Hippocampal formation (tissue), 2 donors: ENCODE data around the gene ARHGAP25.
A peak's percentile ranks its signal among the peaks of the same experiment; 100 is the strongest.

ENCODE experiments used
- DNase-seq, 2 donors: peaks; one replicate each; lab custom pipeline; 2025; lab: John Stamatoyannopoulos, UW

Gene ARHGAP25

GRCh38 chr2:68829749-68830148 is 95.1 kb downstream of the ARHGAP25 start:
- DNase-seq, result no peak

- DNase-seq, result no peak
These were observed 97.1 kb downstream of the ARHGAP25 start for GRCh38 chr2:68831686-68832232.

DNA sequence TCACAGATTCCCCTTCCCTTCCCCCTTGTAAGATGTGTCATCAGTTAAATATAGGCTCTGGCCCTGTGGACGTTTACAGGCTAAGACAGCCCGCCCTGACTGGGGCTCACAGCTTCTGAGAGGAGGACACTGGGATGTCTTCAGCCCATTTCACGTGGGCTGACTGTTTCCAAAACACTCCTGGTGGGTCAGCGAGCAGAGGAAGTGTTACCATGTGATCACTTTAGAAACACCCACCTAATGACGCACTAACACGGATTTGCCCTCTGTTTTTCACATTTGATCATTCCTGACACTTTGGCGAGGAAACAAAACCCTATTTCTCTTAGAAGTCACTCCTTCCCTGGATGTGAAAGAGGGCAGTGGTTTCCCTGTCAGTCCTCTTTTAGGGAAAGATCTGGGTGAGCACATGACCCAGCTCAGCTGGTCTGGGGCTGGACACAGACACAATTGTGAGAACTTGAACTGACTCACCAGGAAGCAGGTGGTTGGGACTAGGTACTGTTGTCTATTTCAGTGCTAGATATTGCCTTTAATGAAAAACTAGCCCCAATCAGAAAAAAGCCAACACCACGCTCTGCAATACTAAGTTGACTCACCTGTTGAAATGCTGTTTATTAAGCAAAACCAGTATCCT is 97.7 kb downstream of the ARHGAP25 start:
- DNase-seq, result peak; percentile 42 to 47

DNA sequence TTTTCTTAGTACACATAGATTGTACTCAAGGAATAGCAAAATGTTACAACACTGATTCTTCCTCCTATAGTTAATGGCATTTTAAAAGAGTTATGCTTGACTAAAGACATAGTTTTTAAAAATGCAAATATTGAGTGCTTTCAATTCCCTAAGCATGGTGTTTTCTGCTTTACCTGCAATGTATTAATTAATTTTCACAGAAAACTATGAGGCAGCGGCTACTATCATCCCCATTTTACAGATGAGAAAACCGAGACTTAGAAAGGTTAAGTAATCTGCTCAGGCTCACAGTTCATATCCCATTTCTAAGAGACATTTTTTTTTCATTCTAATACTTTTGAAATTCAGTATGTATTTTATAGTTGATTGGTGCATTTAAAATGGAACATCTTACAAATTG is 98.6 kb downstream of the ARHGAP25 start:
- DNase-seq, result no peak

GRCh38 chr2:68834737-68835376 is 100.2 kb downstream of the ARHGAP25 start:
- DNase-seq, result no peak

GRCh38 chr2:68835621-68836020 is 101.0 kb downstream of the ARHGAP25 start:
- DNase-seq, result no peak

DNA sequence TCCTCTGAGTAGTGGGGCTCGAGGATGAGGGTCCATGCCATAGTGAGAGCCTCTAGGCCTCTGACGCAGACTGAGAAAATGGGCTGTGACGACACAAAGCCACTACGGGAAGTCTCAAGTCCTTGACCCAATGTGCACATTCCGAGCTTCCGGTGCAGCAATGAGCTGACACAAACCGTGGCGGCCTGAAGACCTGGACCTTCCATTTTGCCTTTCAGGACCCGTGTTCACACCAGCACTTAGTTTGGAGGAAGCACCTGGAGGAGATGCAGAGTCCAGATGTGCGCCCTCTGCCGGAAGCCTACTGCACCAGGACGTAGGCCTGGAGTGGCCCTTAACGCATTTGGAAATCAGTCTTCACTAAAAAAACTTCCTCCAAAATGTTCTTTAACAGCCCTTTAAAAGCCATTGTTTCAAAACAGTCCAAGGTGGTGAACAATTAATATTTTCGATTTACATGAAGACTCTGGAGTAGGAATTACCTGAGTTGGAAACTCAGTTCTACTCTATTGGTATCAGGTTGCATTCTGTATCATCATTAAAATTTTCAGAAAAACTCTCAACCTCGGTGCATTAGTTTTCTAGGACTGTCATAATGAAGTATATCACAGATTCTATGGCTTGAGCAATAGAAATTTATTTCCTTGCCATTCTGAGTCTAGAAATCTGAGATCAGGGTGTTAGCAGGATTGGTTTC is 102.7 kb downstream of the ARHGAP25 start:
- DNase-seq, result no peak

DNA sequence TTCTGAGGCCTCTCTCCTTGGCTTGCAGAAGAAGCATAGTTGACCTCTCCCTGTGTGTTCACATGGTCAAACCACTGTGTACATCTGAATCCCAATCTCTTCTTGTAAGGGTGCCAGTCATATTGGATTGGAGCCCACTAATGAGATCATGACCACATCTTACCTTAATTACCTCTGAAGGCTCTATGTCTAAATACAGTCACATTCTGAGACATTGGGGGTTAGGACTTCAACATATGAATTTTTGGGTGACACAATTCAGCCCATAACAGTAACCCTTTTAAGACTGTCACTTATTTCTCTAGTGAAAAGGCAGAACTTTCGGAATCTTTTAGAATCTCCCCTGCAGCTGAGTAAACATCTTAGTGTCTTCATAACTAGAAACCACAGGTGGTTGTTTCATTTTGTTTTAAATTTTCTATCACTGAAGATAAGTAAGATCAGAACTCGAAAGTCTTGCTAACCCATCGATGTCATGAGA is 103.3 kb downstream of the ARHGAP25 start:
- DNase-seq, result no peak

DNA sequence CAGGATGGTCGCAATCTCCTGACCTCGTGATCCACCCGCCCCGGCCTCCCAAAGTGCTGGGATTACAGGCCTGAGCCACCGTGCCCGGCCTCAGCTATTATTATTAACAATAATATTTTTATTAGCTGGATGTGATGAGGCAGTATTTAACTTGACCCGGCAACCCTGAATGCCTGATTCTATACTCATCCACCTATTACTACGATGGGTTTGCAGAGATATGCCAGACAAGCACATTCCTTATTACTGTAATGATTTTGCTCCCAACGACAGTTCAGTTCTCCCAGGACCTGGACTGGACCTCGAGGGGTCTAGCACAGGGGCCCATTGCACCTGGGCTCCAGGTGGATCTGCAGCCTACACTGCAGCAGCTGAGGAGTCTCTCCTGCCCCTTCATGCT is 104.0 kb downstream of the ARHGAP25 start:
- no peak for DNase-seq

DNA sequence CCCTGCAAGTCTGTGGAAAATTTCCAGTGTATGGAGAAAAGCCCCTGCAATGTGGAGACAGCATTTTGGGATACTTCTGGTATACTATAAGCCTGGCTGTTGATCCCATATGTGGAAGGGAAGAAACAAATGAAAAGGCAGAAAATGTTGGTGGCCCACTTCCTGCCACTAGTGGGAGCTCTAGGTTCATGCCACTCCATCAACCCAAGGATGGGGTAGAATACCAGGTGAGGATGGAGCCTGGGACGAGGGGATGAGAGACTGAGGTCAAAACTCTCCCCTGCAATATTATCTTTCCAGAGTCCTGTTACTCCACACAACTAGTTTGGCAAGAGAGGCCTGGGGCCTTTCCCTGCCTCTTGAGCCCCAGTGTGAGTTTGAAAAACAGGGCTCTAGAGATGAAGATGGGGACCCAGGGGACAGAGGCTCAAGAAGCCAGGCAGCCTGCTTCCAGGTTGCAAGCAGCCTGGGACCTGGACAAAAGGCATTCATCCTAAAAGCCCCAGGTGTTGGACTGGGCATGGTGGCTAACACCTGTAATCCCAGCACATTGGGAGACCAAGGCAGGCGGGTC is 104.7 kb downstream of the ARHGAP25 start:
- DNase-seq, result no peak

DNA sequence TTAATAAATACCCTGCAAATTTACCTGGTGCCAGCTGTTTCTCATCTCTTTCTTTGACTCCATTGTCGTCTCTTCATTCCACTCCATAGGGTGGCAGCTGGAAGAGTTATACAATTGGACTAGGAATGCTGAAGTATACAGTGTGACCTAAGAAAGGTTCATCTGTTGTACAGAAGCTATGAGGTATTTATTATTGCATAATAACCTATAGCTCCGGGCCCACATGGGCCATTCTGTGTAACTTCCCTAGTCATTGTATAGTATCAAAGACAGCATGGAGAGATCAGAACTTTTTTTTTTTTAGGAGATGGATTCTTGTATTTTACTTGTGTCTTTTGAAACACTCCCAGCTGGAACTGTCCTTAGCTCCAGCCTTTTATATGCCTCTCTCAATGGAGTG is 110.4 kb downstream of the ARHGAP25 start:
- no peak for DNase-seq

DNA sequence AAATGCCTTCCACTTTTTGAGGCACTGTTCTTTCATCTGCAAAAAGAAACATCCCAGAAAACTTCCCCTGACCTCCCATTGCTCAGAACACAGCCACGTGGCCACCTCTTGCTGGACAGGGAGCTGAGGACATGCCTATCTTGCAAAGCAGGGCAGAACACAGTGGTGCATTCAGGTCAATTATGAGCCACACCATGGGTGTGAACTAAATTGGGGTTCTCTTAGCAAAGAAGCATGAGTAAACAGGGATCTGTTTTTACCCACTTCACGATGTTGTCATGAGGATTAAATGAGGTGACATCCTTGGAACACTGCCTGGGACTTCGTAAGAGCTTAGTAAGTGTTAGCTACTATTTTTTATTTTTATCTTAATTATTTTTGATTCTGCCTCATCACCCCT is 111.5 kb downstream of the ARHGAP25 start:
- DNase-seq, result no peak

DNA sequence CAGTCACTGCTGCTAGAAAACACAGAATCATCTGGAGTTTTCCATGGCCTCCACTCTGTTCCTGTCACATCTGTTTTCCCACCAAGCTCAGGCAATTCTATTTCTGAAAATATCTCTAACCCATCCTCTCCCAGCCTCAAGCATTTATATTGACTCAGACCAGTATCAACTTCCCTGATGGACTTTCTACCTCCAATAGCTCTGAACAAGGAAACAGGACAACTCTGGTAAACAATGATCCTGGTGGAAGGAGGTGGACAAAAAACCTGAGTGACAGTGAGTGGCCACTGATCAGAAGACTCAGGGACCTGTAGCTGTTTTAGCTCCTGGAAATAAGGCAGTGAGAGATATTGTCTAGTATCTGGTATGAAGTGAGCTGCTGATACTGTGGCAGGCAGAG is 113.1 kb downstream of the ARHGAP25 start:
- DNase-seq, result no peak

DNA sequence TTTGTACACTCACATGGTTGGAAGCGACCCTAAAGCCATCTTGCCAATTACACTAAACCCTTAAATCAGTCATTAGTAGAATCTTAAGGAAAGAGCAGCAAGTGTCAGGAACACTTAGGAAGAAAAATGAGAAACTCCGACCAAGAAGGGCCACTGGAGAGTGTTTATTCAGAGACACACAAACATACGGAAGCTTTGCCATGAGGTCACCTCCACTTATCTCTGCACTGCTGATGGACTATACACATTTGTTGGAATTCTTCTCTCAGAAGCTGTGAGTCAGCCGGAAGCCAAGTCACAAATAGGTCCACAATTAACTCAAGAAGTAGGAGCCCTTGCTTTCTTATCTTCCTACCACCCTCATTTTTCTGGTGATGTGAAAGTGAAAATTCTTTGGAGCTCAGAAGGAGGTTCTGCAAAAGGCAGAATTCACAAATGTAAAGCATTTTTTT is 115.0 kb downstream of the ARHGAP25 start:
- DNase-seq, result no peak

- no peak for DNase-seq
These were observed 115.9 kb downstream of the ARHGAP25 start for GRCh38 chr2:68850524-68850923.

DNA sequence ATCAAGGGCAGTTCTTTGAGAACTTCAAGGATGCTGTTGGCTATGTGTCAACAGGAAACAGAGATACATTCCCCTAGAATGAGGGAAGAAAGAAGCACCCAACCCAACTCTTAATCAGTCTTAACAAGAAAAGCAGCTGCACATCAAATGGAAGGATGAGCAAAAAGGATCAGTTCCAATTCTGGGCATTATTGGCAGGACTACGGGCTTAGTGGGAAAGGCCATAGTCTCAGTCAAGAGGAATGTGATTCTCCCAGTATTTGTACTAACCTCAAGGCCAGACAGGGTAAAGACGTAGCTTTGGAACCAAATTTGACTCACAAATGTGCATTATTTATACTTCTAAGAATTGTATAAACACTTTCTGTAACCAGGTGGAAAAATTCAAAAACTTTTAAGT is 118.4 kb downstream of the ARHGAP25 start:
- no peak for DNase-seq

DNA sequence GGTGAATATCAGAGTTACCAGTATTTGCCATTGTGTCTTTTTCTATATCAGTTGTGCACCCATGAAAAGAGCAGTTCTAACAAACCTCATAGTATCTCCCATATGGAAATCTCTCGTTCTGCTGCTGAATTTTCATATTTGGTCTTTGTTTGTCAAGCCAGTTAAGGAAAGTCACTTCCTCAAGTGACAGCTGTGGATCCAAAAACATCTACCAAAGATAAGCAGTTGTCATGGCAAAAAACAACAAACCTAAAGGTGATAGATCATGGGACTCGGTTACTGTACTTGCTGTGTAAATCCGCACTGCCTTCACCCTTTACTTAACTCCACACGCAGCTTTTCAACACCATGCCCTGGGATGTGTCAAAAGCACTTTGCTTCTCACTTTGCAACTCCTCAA is 119.3 kb downstream of the ARHGAP25 start:
- DNase-seq, result no peak

- no peak for DNase-seq
These were observed 119.9 kb downstream of the ARHGAP25 start for GRCh38 chr2:68854476-68854875.

DNA sequence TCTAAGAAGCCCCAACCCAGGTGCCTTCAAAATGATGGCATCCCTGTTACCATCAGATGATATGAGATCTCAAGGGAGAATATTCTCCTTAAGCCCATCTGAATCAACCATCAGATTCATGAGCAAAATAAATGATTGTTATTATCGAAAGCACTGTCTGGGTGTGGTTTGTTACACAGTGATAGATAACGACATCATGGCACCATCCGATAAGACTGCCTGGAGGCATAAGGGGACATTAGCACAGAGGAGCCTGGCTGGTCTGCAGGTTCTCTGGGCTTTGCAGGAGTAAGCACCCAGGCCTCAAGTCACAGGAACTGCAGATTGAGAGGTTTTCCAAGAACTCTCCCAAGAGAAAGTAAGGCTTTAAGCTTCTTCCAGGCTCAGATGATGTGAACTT is 120.9 kb downstream of the ARHGAP25 start:
- no peak for DNase-seq

DNA sequence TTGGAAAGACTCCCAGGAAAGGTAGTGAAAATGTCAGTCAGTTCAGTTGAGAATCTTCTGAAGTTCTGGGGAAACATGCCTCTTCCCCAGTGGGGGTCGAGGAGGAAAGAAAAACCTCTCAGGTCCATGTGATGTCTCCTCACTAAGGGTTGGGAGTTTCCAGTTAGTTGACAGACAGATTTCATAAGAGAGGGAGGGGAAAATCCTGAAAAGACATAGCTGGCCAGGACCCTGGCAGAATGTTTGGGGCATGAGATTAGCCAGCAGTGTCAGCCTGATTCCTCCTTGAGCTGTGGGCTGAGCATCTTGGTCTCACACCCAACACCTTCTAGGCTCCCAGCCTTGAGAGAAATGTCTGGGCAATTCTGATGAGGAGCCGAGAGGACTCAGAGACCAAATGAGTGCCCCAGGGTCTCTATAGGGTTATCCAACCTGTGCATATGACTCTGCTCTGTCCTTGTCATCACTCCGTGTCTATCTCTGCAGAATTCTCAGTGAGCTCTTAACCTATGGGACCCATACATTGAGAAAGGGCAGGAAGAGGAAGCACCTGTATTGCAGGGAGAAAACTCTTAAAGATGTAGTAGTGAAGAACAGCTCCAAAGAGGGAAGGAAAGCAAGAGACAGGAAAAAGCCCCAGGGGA is 122.7 kb downstream of the ARHGAP25 start:
- no peak for DNase-seq

GRCh38 chr2:68857855-68858456 is 123.3 kb downstream of the ARHGAP25 start:
- DNase-seq, result no peak

GRCh38 chr2:68860111-68860510 is 125.5 kb downstream of the ARHGAP25 start:
- DNase-seq, result no peak
